Kidney epithelial cell (primary cell): ENCODE data around the gene DAAM2. TPM values are rescaled to one million over a fixed set of nuclear protein-coding genes. Genes with fewer than 3 reads are reported as not detected.

Source experiments
- DNase-seq: peaks from one replicate; pipeline ENCODE4 v3.0.0-alpha.2; 2010; ENCODE audit warnings: low read depth
- H3K27me3 ChIP-seq: 2 replicates; pipeline ENCODE4 v1.6.0; 2011; ENCODE audit warnings: low read length; ENCODE audit not compliant: control insufficient read depth, insufficient read depth
- H3K36me3 ChIP-seq: 2 replicates; pipeline ENCODE4 v1.5.1; 2011; ENCODE audit warnings: low read length; ENCODE audit not compliant: control insufficient read depth, insufficient read depth
- H3K4me3 ChIP-seq: 2 replicates; pipeline ENCODE4 v1.5.1; 2011; ENCODE audit warnings: low read depth, mild to moderate bottlenecking, control low read depth, low read length
- CTCF ChIP-seq: IDR thresholded peaks from 2 replicates; pipeline ENCODE4 v1.5.1; 2011; ENCODE audit warnings: mild to moderate bottlenecking, moderate library complexity, low read length, control low read depth, inconsistent platforms; ENCODE audit not compliant: insufficient read depth, poor library complexity, severe bottlenecking
- total RNA-seq: library from RNA; depleted of rRNA; stranded (reverse); fragments of >200 nt; gene quantifications from 2 replicates; pipeline ENCODE4 v1.2.3, GENCODE V29; 2015

The DAAM2 gene
- total RNA-seq, 1 donor from 2014 or later = 1.3 TPM

GRCh38 chr6:39950125-39950720 is 158.0 kb downstream of the DAAM2 start:
- no peak for DNase-seq
- Histone ChIP-seq H3K36me3 (no peaks in the 10 kb centered on the region), H3K27me3 (peaks cover 5% of the 10 kb centered on the region), H3K4me3 (no peak overlapping the region)
- no peak for TF ChIP-seq CTCF

- Histone ChIP-seq H3K36me3 (no peaks in the 10 kb centered on the region), H3K4me3 (no peak overlapping the region), H3K27me3 (peaks cover 5% of the 10 kb centered on the region)
- TF ChIP-seq CTCF = no peak
- no peak for DNase-seq
Measured at GRCh38 chr6:39951191-39951590, 159.0 kb downstream of the DAAM2 start.

- TF ChIP-seq CTCF = no peak
- Histone ChIP-seq H3K4me3 (no peak overlapping the region), H3K27me3 (peaks cover 5% of the 10 kb centered on the region), H3K36me3 (no peaks in the 10 kb centered on the region)
- no peak for DNase-seq
Measured at GRCh38 chr6:39951716-39952115, 159.5 kb downstream of the DAAM2 start.

GRCh38 chr6:39952167-39952566 is 160.0 kb downstream of the DAAM2 start:
- Histone ChIP-seq H3K4me3 (no peak overlapping the region), H3K36me3 (no peaks in the 10 kb centered on the region), H3K27me3 (peaks cover 5% of the 10 kb centered on the region)
- TF ChIP-seq CTCF = no peak
- no peak for DNase-seq

- no peak for DNase-seq
- Histone ChIP-seq H3K36me3 (no peaks in the 10 kb centered on the region), H3K4me3 (no peak overlapping the region), H3K27me3 (peaks cover 2% of the 10 kb centered on the region)
- TF ChIP-seq CTCF = no peak
Measured at GRCh38 chr6:39953076-39953618, 161.0 kb downstream of the DAAM2 start.

Other genes with a start within 250 kb of the DAAM2 start
- 0.33 and 0.68 TPM in 2 replicates for gene KIF6, start 67.0 kb upstream of the DAAM2 start, total RNA-seq
- 12.9 and 15.0 TPM in 2 replicates for gene MOCS1, start 142.1 kb downstream of the DAAM2 start, total RNA-seq